ENCODE measurements around the gene CIAPIN1. TPM values are rescaled to one million over a fixed set of nuclear protein-coding genes. Genes with fewer than 3 reads are reported as not detected.

CIAPIN1 gene
- total and polyA plus RNA-seq, 2 of the 8 experiments (the other 6 are each of a cell fraction or from before 2014, with no cell fraction given): 76.8 to 83.6 TPM

DNA sequence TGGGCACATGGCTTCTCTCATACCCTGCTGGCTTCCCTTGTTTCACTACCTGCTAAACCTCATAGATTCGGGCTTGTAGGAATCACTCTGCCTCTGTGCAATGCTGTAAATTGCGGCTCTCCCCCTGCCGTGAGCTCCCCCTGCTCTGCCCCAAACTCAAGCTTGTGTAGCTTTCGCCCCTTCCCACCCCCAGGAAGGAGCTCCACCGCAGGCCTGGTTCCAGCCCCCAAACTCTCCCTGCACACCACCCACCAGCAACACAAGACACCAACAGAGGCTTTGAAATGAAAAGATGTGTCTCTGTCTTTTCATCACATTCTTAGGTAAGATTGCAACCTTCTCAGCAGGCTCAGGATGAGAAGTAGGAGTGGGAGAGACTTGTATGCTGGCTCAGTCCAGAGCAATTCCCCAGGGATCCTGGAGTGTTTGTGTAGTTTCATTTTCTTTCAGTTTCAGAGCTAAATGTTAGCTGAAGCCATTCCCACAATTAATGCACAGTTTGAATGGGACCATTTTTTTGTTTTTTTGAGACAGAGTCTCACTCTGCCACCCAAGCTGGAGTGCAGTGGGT is 60.7 kb downstream of the CIAPIN1 start (continued):
- TF ChIP-seq, protein P1, sequence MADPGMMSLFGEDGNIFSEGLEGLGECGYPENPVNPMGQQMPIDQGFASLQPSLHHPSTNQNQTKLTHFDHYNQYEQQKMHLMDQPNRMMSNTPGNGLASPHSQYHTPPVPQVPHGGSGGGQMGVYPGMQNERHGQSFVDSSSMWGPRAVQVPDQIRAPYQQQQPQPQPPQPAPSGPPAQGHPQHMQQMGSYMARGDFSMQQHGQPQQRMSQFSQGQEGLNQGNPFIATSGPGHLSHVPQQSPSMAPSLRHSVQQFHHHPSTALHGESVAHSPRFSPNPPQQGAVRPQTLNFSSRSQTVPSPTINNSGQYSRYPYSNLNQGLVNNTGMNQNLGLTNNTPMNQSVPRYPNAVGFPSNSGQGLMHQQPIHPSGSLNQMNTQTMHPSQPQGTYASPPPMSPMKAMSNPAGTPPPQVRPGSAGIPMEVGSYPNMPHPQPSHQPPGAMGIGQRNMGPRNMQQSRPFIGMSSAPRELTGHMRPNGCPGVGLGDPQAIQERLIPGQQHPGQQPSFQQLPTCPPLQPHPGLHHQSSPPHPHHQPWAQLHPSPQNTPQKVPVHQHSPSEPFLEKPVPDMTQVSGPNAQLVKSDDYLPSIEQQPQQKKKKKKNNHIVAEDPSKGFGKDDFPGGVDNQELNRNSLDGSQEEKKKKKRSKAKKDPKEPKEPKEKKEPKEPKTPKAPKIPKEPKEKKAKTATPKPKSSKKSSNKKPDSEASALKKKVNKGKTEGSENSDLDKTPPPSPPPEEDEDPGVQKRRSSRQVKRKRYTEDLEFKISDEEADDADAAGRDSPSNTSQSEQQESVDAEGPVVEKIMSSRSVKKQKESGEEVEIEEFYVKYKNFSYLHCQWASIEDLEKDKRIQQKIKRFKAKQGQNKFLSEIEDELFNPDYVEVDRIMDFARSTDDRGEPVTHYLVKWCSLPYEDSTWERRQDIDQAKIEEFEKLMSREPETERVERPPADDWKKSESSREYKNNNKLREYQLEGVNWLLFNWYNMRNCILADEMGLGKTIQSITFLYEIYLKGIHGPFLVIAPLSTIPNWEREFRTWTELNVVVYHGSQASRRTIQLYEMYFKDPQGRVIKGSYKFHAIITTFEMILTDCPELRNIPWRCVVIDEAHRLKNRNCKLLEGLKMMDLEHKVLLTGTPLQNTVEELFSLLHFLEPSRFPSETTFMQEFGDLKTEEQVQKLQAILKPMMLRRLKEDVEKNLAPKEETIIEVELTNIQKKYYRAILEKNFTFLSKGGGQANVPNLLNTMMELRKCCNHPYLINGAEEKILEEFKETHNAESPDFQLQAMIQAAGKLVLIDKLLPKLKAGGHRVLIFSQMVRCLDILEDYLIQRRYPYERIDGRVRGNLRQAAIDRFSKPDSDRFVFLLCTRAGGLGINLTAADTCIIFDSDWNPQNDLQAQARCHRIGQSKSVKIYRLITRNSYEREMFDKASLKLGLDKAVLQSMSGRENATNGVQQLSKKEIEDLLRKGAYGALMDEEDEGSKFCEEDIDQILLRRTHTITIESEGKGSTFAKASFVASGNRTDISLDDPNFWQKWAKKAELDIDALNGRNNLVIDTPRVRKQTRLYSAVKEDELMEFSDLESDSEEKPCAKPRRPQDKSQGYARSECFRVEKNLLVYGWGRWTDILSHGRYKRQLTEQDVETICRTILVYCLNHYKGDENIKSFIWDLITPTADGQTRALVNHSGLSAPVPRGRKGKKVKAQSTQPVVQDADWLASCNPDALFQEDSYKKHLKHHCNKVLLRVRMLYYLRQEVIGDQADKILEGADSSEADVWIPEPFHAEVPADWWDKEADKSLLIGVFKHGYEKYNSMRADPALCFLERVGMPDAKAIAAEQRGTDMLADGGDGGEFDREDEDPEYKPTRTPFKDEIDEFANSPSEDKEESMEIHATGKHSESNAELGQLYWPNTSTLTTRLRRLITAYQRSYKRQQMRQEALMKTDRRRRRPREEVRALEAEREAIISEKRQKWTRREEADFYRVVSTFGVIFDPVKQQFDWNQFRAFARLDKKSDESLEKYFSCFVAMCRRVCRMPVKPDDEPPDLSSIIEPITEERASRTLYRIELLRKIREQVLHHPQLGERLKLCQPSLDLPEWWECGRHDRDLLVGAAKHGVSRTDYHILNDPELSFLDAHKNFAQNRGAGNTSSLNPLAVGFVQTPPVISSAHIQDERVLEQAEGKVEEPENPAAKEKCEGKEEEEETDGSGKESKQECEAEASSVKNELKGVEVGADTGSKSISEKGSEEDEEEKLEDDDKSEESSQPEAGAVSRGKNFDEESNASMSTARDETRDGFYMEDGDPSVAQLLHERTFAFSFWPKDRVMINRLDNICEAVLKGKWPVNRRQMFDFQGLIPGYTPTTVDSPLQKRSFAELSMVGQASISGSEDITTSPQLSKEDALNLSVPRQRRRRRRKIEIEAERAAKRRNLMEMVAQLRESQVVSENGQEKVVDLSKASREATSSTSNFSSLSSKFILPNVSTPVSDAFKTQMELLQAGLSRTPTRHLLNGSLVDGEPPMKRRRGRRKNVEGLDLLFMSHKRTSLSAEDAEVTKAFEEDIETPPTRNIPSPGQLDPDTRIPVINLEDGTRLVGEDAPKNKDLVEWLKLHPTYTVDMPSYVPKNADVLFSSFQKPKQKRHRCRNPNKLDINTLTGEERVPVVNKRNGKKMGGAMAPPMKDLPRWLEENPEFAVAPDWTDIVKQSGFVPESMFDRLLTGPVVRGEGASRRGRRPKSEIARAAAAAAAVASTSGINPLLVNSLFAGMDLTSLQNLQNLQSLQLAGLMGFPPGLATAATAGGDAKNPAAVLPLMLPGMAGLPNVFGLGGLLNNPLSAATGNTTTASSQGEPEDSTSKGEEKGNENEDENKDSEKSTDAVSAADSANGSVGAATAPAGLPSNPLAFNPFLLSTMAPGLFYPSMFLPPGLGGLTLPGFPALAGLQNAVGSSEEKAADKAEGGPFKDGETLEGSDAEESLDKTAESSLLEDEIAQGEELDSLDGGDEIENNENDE (IDR thresholded peaks at IDR 0.05; ENCODE audit: insufficient replicate concordance, low read length): no peak
- TF ChIP-seq CBX5 (IDR thresholded peaks at IDR 0.05; ENCODE audit: low read depth, low read length) (no peak), KDM4A (IDR thresholded peaks at IDR 0.05; ENCODE audit: low read depth, low read length, severe bottlenecking) (no peak), SP1 (IDR thresholded peaks at IDR 0.05; ENCODE audit: low read depth, low read length) (no peak), HDAC2 (IDR thresholded peaks at IDR 0.05; ENCODE audit: borderline replicate concordance in 1 of 2, low read depth in 2 of 2, low read length in 2 of 2) (no peak)

All from H1 (cell line).